Choroid plexus epithelial cell (primary cell): ENCODE data around the gene TLE5.

ENCODE experiments used
- DNase-seq: peaks from one replicate; pipeline ENCODE4 v3.0.0-alpha.2; 2010; ENCODE audit warnings: low read depth
- H3K4me3 ChIP-seq: 2 replicates; pipeline ENCODE4 v1.5.1; 2011; ENCODE audit warnings: low read depth, mild to moderate bottlenecking, control low read depth, low read length, moderate library complexity
- CTCF ChIP-seq: conservative IDR thresholded peaks from 2 replicates; pipeline ENCODE4 v1.5.1; 2011; ENCODE audit warnings: low read depth, mild to moderate bottlenecking, control low read depth, inconsistent platforms, low read length, moderate library complexity

Gene TLE5

GRCh38 chr19:3068071-3068470 is 5.8 kb upstream of the TLE5 start:
- no peak overlapping the region for H3K4me3 ChIP-seq
- no peak for DNase-seq
- no peak for TF ChIP-seq CTCF

GRCh38 chr19:3067563-3067962 is 5.3 kb upstream of the TLE5 start:
- DNase-seq = no peak
- no peak overlapping the region for H3K4me3 ChIP-seq
- TF ChIP-seq CTCF = no peak

GRCh38 chr19:3066482-3067049 is 4.3 kb upstream of the TLE5 start:
- no peak overlapping the region for H3K4me3 ChIP-seq
- DNase-seq = no peak
- no peak for TF ChIP-seq CTCF

- TF ChIP-seq CTCF = no peak
- no peak overlapping the region for H3K4me3 ChIP-seq
- no peak for DNase-seq
These were observed 3.5 kb upstream of the TLE5 start for GRCh38 chr19:3065675-3066357.

GRCh38 chr19:3064011-3064330 is 1.7 kb upstream of the TLE5 start:
- no peak overlapping the region for H3K4me3 ChIP-seq
- DNase-seq = no peak
- no peak for TF ChIP-seq CTCF

GRCh38 chr19:3061182-3062161 is 823 bp downstream of the TLE5 start:
- peak; percentile 34 for DNase-seq
- peak overlapping the region; percentile 78 for H3K4me3 ChIP-seq
- TF ChIP-seq CTCF = peak; percentile 35
